ENCODE data around the gene POLD2.

- TF ChIP-seq CTCF (IDR thresholded peaks at IDR 0.05) (no peak), POLR2A (IDR thresholded peaks at IDR 0.05) (no peak), POLR2AphosphoS5 (IDR thresholded peaks at IDR 0.05) (no peak)
These were observed 42.6 kb downstream of the POLD2 start for GRCh38 chr7:44080686-44081265.

Measured in breast epithelium (tissue), 3 donors.